ENCODE data around the gene ATP13A1. TPM values are rescaled to one million over a fixed set of nuclear protein-coding genes. Genes with fewer than 3 reads are reported as not detected.
A peak's percentile ranks its signal among the peaks of the same experiment; 100 is the strongest.

Gene ATP13A1
- polyA plus RNA-seq, 3 donors: 16.9 to 106 (median 21.9) TPM

GRCh38 chr19:19659646-19660245, 3.7 kb downstream of the ATP13A1 start:
- Histone ChIP-seq H3K4me3 (replicated peaks in 1 of 3; ENCODE audit: low read depth in 2 of 3, low read length in 3 of 3) (no peak overlapping the region), H3K27ac (ENCODE audit: low read depth in 1 of 2, low read length in 2 of 2) (no peak overlapping the region), H4K20me1 (ENCODE audit: insufficient read depth, low read length) (peaks cover 8% of the 10 kb centered on the region), H2AFZ (ENCODE audit: insufficient read depth, low read depth, low read length, poor library complexity, severe bottlenecking) (no peak overlapping the region), H3K4me1 (ENCODE audit: control insufficient read depth in 1 of 2, insufficient read depth in 2 of 2, low read length in 2 of 2) (peaks cover 23 to 30% of the 10 kb centered on the region in 2 donors), H3K4me2 (replicated peaks; ENCODE audit: extremely low read depth, low read length, poor library complexity, severe bottlenecking) (no peak overlapping the region), H3K79me2 (ENCODE audit: insufficient read depth, low read length) (peaks cover 51% of the 10 kb centered on the region), H3K27me3 (ENCODE audit: control insufficient read depth in 2 of 2, insufficient read depth in 2 of 2, low read length in 2 of 2) (no peaks in the 10 kb centered on the region), H3K36me3 (replicated peaks in 1 of 2; ENCODE audit: control insufficient read depth in 1 of 2, insufficient read depth in 2 of 2, low read length in 2 of 2) (peaks cover 51 to 54% of the 10 kb centered on the region in 2 donors), H3K9ac (ENCODE audit: insufficient read depth, low read length, poor library complexity, severe bottlenecking) (no peak overlapping the region), H3K9me3 (replicated peaks in 1 of 2; ENCODE audit: control insufficient read depth in 1 of 2, insufficient read depth in 1 of 2, low read length in 2 of 2) (no peaks in the 10 kb centered on the region)
- H3K36me3 Mint-ChIP-seq: peaks cover 51 to 60% of the 10 kb centered on the region in 2 donors
- WGBS (ENCODE audit: insufficient coverage): 93% methylated on average over 15 of the region's 17 CpGs
- H3K4me1 Mint-ChIP-seq: peaks cover 22% of the 10 kb centered on the region
- intact Hi-C loops (cut with micrococcal nuclease): loop anchor here in 1 of 2 donors (5.0 to 10.0 kb wide), 2 partner anchors 245 to 1848 kb away; partner anchors contain the start of genes ZNF429 and ZNF93
- peak in 1 of 3 donors; percentile 2 for DNase-seq
- peaks cover 0 to 3% (median 0%) of the 10 kb centered on the region in 7 donors for H3K9me3 Mint-ChIP-seq
- no peak overlapping the region for H3K4me3 Mint-ChIP-seq
- TF ChIP-seq CTCF (IDR thresholded peaks at IDR 0.05): no peak
- H3K27ac Mint-ChIP-seq: peak overlapping the region in 3 of 7 donors; percentile 20 to 65 (median 42)
- H3K27me3 Mint-ChIP-seq (ENCODE audit: low read depth in 3 of 3): peaks cover 0 to 2% (median 2%) of the 10 kb centered on the region in 3 donors

GRCh38 chr19:19657397-19657783, 6.1 kb downstream of the ATP13A1 start:
- Histone ChIP-seq H3K9ac (ENCODE audit: insufficient read depth, low read length, poor library complexity, severe bottlenecking) (no peak overlapping the region), H4K20me1 (ENCODE audit: insufficient read depth, low read length) (peaks cover 12% of the 10 kb centered on the region), H3K4me3 (replicated peaks in 1 of 3; ENCODE audit: low read depth in 2 of 3, low read length in 3 of 3) (no peak overlapping the region), H3K4me2 (replicated peaks; ENCODE audit: extremely low read depth, low read length, poor library complexity, severe bottlenecking) (no peak overlapping the region), H3K27me3 (ENCODE audit: control insufficient read depth in 2 of 2, insufficient read depth in 2 of 2, low read length in 2 of 2) (no peaks in the 10 kb centered on the region), H3K79me2 (ENCODE audit: insufficient read depth, low read length) (peaks cover 39% of the 10 kb centered on the region), H3K27ac (ENCODE audit: low read depth in 1 of 2, low read length in 2 of 2) (no peak overlapping the region), H3K4me1 (ENCODE audit: control insufficient read depth in 1 of 2, insufficient read depth in 2 of 2, low read length in 2 of 2) (peaks cover 14 to 15% of the 10 kb centered on the region in 2 donors), H3K36me3 (replicated peaks in 1 of 2; ENCODE audit: control insufficient read depth in 1 of 2, insufficient read depth in 2 of 2, low read length in 2 of 2) (peaks cover 75 to 77% of the 10 kb centered on the region in 2 donors), H2AFZ (ENCODE audit: insufficient read depth, low read depth, low read length, poor library complexity, severe bottlenecking) (no peak overlapping the region), H3K9me3 (replicated peaks in 1 of 2; ENCODE audit: control insufficient read depth in 1 of 2, insufficient read depth in 1 of 2, low read length in 2 of 2) (no peaks in the 10 kb centered on the region)
- Mint-ChIP-seq H3K27me3 (ENCODE audit: low read depth in 3 of 3) (peaks cover 0 to 10% (median 2%) of the 10 kb centered on the region in 3 donors), H3K4me3 (no peak overlapping the region), H3K4me1 (peaks cover 15% of the 10 kb centered on the region), H3K36me3 (peaks cover 69 to 84% of the 10 kb centered on the region in 2 donors), H3K27ac (no peak overlapping the region), H3K9me3 (no peaks in the 10 kb centered on the region)
- intact Hi-C loops (cut with micrococcal nuclease): no loop called here
- no peak for TF ChIP-seq CTCF (IDR thresholded peaks at IDR 0.05)
- WGBS (ENCODE audit: insufficient coverage): 94% methylated on average over 10 of the region's 10 CpGs
- DNase-seq: no peak

Measured in CD14-positive monocyte (primary cell).